ENCODE measurements around the gene WBP2.

DNA sequence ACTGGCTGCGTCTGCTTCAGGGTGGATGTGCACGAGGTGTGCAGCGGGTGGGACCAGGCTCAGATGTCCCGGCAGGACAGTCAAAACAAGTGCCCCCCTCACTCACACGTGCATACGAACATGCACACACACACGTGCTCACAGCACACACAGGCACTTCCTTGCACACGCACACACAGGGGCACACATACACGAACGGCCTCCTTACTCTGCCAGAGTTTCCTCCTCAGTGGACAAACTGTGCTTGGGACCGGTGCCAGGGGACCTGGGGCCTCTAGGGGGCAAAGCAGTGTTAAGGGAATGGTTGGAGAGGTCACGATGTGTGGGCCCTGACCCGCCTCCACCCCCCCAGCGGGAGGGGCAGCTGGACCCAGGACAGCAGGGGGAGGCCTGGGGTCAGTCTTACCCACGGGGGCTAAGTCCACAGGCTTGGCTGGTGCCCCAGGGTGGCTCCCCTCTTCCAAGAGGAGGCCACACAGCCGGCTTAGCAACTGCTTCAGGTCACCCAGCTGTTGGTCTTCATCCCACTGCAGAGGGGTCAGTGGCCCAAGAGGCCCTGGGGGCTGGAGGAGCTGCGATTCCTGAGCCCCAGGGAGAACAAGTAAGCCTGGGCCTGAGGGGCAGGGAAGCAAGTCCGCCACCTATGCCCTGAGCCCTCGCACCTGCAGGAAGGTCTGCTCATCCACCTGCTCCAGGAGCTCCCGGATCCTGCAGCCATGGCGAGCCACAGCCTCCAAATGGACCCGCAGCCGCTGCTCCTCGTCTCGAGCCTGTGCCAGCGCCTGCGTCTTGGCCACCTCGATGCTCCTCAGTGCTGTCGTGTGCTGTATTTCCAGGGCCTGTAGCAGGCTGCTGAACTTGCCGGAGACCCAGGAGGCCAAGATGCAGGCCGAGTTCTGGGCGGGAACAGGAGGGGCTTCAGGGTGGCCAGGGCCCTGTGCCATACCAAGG is 36.7 kb upstream of the WBP2 start:
- TF ChIP-seq SIN3A (IDR thresholded peaks at IDR 0.05; ENCODE audit: borderline replicate concordance, insufficient read depth, low read length) (no peak), POLR2AphosphoS5 (IDR thresholded peaks at IDR 0.05; ENCODE audit: low read depth, low read length) (no peak)
